CMK (cell line): ENCODE results near the gene GPRASP2.

Experiments
- DNase-seq: peaks from one replicate; pipeline ENCODE4 v3.0.0-alpha.2; 2010; ENCODE audit warnings: low read depth

GPRASP2 gene

DNA sequence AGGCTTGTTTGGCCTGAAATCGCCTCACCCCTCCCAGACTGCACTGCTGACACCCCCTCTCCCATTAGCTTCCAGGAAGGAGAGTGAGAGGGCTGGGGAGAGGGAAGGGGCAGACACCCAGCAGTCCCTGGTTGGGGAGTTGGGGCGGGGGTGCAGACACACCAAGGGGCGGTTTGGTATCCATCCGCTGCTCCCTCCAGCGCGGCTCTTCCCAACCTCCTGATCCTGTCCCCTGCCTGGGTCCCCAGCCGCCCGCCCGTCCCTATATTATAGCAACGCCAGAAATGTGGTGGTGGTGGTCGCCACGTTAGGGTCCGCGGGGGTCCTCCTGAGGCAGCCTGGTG lies 33.2 kb downstream of the GPRASP2 start:
- no peak for DNase-seq

DNA sequence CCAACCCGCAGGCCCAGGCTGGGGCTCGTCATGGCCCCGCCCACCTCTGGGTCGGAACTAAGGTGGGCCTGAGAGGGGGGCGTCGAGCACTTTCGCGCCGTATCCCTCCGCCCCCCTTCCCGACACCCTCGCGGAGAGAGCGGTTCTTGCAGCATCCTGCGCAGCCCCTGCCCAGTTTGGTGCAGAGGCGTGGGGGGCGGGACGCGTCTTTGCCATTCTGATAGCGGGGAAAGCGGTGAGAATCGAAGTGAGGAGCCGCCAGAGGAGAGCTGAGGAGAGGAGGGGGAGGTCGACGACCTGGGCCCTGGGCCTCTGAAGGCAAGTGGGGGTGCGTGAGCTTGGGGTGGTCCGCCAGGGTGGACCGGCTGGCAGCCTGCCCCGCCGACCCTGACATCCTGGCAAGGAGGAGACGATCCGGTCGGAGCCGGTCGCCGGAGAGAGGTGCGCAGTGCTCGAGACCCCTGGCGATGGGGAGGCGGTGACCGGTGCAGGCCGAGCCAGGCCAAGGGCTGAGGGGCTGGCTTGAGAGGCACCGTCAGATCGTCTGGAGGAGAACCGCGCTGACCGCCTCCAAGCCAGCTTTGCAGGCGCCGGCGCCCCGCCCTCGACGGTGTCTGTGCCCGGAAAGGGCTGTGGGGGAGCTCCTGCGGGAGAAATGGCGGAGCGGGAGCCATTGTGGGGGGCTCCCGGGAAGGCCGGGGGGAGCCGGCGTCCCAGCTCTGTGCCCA lies 33.8 kb downstream of the GPRASP2 start:
- no peak for DNase-seq

DNA sequence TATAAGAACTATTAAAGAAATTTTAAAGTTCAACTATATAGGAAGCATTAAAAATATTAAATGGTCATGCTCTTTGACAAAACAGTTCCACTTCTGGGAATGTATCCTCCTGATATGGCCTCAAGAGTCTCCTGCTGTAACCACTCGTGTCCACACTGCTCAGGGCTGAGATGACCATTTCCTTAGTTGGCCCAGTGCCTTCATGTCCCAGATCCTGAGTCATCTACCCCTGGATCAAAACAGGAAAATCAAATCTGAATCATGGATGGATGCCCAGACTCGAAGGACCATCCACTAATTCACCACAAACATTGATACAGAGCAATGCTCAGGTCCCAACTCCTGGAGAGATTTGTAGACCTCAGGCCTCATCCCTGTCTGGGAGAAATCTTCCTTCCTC lies 53.0 kb downstream of the GPRASP2 start:
- no peak for DNase-seq

DNA sequence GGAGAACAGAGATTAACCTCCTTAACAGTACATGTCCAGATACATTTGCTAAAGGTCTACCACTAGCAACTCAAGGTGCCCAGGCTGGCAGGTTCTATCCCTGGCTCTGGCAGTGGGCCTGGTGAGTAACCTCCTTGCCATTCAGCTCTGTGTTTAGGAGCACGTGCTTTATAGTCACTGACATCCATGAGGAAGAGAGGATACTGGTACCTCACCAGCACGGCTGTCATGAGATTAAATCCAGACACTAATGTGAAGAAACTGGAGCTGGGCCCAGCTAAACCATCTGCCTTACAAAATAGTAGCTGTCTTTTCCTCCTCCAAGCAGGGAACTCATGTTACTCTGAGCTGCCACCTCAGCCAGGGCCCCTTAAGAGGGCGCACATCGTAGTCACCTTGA lies 53.6 kb downstream of the GPRASP2 start:
- DNase-seq = no peak

DNA sequence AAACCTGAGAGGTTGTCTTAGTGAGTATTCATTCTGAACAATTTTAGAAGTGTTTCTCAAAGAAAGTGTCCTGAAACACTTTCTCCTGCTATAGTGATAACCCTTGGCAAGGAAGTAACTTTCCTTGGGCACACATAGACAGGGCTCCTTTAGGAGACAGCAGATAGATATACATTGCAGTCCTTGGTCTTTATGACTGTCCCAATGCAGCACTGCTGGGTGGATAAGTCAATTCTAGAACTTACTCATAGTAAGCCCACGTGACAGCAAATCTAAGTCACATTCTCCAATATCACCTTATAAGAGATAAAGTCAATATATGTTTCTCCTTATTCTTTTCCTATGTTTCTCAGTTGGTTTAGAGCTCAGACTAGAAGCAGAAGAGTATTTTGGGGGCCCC lies 55.0 kb downstream of the GPRASP2 start:
- DNase-seq = no peak
